HG02678 (cell line): ENCODE results near the gene RPS24.

Experiments used
- ATAC-seq: cut with Tn5 transposase; IDR thresholded peaks from one replicate; pipeline ENCODE4 v1.9.1; 2021; ENCODE audit warnings: mild to moderate bottlenecking, moderate library complexity; ENCODE audit not compliant: unreplicated experiment

The RPS24 gene

DNA sequence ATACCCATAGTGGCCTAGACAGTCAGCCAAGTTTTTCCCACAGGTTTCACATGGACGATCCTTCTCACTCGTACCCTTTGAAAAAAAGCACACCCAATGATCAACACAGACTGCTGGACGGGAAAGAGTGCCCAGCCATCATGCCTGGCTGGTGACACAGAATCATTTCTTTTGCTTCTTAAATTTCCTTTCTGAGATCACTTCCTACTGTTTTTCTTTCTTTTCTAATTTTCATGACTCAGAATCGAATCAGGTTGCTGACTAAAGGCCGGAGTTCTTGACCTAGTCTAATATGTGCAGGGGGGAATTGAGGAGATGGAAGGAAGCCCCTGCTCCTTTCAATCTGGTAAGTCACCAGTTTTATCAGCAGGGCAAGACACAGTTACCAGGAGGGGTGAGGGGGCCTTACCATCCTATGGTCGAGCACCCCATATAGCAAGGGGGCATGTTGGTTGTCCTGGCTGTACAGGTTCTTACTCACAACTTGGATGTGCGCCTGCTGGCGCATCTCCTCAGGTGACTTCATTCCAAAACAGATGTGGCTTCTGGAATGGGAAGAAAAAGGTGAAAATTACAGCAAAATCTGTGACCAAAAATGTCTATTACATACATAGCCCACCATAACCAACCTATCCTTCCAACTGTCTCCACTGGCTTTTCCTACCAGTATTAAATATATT is 7.8 kb upstream of the RPS24 start:
- no peak for ATAC-seq

DNA sequence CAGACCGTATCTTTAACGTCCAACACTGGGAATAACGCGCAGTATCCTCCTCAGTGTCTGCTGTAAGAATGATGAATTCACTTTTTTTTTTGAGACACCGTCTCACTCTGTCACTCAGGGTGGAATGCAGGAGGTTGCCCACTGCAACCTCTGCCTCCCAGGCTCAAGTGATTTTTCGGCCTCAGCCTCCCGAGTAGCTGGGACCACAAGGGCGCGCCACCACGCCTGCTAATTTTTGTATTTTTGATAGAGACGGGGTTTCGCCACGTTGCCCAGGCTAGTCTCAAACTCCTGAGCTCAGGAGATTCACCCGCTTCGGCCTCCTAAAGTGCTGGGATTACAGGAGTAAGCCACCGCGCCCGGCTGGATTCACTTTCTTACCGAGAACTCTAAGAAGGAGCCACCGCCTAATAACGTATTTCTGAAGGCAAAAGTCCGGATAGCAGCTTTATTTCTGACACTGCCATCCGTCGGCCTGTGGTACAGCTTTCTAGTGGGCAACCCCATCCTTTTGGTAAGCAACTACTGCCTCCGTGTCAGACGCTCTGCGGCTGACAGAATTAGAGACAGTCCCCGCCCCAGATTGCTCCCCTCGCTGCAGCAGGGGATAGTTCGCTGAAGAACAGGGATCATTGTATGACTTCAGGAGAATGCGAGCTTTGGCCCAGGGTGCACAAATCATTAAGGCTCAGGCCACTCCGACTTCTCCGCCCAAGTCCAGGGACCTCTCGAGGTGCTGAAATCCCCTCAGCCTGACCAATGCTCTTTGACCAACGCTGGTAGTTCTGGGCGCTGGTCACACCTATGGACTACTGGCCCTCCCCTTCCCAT is 5.0 kb upstream of the RPS24 start:
- ATAC-seq, result peak; percentile 2

DNA sequence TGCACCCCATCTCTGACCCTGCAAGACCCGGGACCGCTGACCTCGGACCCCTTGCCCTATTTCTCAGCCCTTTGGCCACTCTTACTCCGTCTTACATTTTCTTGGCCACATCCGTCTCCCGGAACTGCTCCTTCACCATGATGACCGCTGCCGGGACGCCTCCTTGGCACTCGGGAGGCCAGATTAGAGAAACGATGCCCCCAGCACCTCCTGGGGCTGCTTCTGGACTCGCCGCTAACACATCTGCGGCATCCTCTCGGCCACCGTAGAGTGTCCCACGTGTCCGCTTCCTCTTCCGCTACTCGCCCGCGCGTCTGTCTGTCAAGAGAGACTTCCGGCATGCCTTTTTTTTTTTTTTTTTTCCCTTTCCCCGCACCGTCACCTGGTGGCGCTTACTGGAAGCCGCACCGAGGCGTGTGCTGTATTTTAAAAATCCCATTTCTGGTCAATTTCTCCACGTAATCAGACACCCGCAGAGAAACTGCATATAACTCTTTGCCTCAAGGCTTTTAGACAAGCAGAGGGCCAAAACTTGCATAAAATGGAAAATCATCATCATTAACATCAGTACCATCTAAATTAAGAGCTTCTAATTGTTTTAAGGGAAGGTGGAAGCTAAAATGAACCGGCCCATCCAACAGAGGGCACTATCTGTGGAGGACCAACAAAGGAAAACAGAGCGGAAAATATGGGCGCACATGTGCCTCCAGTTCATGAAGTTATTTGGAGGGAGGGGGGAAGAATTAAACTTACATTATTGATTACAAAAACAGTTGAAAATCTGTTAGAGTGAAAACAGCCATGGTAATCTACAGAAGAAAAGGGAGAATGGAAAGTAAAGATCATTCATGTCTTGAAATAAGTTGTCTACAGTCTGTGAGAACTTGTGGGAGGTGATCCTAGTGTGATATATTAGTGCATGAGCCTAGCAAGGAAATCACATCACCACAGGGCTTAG is 4.1 kb upstream of the RPS24 start, which contains the start of gene POLR3A:
TSS of gene POLR3A (minus strand) at position 247 of the 958 bp plus-strand sequence. CDS start at position 139, 108 bp downstream.
- ATAC-seq, result peak; percentile 52

DNA sequence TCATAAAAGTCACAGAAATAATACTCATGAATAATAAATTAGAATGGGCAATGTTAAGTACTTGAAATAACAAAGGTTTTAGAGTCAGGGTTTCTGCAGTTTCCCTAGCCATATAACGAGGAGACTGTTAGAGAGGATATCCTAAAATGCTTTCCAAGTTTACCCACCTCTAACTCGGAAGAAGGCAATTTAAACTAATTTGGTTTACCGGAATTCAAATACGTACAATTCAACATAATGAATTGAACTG is 351 bp upstream of the RPS24 start:
- no peak for ATAC-seq

DNA sequence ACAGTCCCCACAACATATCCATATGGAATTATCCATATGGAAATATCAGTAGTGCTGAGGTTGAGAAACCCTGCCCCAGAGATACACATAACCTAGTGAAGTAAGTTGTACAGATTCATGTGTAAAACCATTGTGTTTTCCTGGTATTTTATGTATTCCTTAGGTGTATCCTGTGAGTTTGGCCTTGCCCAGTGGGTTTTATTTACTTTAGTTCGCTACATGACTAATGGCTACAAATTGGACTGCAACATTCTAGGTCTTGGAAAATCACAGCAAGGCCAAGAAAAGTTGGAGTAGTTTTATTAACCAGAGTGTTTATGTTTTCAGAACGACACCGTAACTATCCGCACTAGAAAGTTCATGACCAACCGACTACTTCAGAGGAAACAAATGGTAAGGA is 1.4 kb downstream of the RPS24 start:
- ATAC-seq, result no peak

DNA sequence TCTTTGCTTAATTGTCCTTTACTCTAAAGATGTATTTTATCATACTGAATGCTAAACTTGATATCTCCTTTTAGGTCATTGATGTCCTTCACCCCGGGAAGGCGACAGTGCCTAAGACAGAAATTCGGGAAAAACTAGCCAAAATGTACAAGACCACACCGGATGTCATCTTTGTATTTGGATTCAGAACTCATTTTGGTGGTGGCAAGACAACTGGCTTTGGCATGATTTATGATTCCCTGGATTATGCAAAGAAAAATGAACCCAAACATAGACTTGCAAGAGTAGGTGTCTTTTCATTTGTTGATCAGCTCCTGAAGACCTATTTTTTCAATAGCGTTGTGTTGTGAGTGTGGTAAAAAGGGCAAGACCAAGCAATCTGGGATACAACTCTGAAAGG is 1.8 kb downstream of the RPS24 start:
- no peak for ATAC-seq

DNA sequence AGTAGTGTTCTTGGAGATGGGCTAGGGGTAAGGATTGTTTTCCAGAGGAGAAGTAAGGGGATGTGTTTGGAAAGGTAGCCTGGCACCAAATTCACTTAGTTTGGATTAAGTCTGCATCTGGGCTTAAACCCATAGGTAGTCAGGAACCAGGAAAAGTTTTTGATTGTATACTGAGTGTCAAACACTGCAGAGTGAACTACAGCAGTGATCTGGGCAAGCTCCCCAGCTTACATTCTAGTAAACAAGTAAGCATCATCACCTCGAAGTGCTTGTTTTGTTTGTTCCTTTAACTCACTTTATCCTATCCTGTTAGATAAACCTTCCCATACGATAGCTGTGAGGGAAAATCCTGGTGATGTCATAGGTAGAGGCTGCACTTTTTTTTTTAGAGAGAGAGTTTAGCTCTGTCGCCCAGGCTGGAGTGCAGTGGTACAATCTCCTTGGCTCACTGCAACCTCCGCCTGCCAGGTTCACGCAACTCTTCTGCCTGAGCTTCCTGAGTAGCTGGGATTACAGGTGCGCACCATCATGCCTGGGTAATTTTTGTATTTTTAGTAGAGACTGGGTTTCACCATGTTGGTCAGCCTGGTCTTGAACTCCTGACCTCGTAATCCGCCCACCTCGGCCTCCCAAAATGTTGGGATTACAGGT is 2.4 kb downstream of the RPS24 start:
- ATAC-seq, result no peak

DNA sequence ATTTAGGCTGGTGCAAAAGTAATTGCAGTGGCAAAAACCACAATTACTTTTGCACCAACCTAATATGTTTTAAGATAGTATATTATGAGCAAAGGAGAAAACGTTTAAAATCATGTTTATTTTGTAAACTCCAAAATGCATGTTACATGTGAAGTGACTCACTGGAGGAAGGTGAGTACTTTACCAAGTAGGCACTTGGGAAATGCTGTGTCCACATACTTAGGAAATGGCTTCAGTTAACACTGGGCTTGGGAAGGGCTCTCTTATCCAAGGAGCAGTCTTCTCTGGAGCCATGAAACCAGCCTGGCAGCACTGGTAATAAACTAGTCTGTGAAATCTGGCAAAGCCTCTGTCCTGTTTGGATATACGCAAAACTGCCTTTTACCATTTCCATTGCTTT is 4.4 kb downstream of the RPS24 start:
- ATAC-seq, result no peak

DNA sequence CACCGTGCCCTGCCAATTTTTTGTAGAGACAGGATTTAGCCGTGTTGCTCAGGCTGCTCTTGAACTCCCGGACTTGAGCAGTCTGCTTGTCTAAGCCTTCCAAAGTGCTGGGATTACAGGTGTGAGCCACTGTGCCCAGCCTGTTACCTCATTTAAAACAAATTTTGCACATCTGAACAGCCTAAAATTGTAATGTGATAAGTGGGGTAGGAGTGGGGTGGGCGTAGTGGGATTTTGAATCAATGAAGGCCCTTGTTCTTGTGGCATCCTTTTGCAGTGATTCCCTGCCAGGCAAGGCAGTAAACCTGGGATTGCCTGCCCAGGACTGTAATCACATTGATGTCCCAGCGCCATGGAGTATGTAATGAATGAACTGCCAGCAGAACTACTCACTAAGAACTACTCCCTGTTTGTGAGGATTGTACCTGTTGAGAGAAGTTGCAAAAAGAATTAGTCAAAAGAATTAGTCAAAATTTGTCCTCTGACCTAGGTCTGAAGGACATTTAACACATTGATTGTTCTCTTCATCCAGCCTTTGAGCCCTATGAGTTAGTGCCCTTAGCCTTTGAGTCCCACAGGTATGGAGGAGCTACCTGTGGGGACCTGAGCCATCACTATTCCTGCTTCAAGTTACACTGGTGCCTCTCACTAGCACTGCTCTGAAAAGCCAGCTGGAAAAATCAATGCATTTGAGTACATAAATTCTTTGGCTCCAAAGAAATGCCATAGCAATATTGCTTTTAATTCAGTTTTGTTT is 5.3 kb downstream of the RPS24 start:
- ATAC-seq, result no peak

DNA sequence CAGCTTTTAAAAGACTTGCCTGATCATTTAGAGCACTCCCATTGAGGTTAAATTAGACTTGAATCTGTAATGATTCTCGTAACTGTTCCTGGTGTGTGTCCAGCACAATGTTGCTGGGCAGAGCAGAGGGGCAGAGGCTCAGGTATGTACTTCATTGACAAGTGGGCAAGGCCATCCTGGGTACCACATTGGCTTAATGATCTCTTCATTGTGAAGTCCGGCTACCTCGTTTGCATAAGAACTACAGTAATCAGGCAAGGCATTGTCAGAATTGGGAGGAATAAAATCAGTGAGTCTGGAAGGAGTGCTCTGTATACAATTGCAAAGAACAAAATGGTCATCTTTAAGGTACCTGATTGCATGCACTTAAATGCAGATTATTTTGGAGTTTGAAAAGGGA is 6.1 kb downstream of the RPS24 start:
- ATAC-seq, result no peak

DNA sequence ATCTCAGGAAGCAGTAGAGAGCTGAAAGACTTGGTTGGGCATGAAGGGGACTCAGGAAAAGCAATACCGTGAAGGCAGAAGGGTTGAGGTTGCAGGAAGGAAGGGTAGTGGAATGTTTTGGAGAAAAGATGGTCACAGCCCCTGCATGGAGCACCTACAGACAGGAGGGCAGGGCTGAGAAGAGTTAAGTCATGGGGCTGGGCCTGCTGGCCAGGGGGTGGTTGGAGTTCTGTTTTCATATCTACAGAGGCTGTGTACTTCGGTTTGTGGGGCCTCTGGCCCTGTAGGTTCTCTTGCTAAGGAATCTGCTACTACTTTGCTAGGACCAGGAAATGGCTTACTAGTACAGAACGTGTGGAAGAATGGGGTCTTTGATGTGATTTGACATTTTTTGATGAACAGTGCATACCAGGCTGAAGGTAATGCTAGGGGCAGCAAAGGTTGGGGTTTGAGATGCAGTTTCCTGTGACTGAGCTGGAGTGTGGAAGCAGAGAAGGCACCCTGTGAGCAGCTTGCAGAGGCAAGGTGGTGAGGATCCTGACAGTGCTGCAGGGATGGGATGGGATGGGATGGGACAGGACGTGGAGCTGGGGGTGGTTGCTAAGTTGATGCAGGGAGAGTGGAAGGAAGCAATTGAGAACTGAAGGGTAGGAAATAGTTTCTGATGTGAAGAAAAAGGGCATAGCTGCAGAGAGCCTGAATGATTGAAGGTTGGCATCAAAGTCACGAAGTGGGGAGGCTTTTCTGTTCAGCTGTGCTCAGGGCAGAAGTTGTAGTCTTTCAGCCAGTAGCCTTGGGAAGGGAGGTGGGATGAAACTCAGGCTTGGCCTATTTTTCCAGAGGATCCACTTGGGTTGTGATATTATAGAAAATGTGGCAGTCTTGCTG is 7.8 kb downstream of the RPS24 start:
- no peak for ATAC-seq

DNA sequence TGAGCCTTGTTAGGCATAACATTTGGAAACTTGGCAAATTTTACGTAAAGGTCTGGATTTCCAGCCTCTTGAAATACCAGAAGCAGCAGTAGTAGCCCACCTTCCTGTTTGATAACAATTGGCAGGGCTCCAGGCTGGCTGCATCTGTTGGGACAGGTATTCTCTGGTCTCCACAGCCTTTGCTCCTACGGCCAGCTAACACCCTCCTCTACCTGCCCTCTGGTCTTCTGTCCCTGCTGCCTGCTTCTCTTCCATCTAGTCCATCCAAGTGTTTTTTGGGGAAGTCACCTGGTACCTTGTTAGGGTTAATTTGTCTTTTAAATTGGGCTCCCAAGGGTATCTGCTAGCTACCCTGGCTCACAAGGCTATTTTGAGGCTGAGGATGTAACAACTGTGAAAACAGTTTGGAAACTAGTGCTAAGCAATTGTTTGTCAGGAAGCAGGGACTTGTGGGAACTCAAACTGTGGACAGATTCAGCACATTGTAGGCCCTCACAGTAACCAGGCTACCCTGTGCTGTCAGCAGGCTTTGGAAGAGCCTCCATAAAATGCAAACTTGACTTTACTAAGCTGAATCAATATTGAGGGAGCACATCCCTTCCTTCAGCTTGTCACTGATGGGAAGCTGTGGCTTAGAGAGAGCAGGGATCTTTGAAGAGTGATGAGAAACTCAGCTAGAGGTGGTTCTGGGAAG is 8.5 kb downstream of the RPS24 start:
- ATAC-seq, result no peak

DNA sequence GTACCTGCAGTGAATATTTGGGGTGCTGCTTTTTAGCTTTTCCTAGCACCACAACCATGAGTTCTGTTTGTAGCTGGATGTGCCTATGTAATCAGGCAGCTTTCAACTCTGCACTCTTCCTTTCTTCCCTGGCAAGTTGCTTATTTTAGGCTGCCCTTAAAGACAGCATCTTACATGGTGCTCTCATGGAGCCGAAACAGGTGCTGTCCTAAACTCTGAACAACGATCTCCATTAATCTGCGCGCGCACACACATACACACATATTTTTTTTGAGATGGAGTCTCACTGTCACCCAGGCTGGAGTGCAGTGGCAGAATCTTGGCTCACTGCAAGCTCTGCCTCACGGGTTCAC is 9.1 kb downstream of the RPS24 start:
- ATAC-seq, result no peak

DNA sequence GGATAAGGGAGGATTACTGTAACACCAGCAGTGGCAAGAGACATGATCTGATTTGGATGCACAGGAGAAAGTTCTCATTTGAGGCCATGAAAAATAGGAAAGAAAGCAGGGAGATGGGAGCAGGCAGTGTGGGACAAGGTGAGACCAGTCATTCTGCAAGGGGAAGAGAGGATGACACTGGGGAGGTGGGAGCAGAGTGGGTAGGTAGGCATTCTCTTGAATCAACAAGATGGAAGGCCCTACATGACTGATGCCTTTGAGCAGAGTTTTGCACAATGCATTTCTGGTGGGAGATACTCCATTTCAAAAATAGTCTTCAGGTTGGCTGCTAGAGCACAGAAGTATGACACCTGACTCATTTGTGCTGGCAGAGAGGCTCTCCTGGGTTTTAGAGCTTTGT is 10.5 kb downstream of the RPS24 start:
- no peak for ATAC-seq

DNA sequence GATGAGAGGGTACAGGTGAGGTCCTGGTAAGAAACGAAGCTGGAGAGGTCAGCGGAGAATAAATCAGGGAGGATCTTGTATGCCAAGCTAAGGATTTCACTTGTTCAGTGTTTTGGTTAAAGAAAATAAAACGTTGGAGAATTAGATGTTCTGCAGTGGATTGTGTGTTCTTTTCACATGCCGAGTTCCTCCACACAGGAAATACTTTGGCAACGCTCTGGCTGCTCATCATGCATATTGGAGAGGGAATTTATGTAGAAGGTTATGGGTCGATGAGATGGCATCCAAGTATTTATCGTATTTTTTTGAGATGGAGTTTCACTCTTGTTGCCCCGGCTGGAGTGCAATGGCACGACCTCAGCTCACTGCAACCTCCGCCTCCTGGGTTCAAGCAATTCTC is 11.0 kb downstream of the RPS24 start:
- ATAC-seq, result no peak

DNA sequence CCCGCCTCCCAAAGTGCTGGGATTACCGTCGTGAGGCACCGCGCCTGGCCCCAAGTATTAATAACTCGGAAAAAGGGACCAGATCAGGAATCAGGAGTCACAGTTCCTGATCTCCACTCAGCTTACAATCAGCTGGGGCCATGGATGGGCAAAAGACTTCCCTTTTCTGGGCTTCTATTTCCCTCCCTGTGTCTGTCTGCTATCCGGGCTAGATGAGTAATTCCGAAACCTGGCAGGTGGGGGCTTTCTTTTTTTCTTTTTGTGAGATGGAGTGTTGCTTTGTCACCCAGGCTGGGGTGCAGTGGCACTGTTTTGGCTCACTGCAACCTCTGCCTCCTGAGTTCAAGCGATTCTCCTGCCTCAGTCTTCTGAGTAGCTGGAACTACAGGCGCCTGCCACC is 11.6 kb downstream of the RPS24 start:
- peak; percentile 56 for ATAC-seq

DNA sequence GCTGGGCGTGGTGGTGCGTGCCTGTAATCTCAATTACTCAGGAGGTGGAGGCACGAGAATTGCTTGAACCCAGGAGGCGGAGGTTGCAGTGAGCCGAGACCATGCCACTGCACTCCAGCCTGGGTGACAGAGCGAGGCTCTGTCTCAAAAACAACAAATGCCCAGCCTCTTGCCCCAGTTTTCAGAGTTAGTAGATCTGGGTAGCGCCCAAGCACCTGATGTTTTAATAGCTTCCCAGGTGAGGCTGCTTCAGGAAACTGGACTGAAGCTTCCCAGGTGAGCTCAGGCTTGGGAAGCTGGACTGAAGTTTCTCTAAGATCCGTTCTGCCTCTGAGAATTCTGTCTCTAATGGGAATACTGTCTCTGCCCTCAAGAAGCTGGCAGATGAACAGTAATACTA is 12.2 kb downstream of the RPS24 start:
- ATAC-seq, result no peak

DNA sequence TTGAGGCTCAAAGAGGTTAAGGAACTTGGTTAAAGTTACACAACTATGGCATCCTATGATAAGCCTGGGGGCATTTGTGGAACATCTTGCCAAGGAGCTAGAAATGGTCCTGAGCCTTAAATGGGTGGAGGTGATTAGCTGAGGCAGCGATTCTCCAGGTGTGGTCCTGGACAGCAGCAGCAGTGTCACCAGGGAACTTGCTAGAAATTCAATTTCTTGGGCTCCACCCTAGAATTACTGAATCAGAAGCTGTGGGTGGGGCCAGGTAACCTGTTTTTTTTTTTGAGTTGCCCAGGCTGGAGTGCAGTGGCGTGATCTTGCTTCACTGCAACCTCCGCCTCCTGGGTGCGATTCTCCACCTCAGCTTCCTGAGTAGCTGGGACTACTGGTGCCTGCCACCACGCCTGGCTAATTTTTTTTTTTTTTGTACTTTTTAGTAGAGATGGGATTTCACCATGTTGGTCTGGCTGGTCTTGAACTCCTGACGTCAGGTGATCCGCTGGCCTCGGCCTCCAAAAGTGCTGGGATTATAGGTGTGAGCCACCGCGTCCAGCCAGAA is 13.1 kb downstream of the RPS24 start:
- ATAC-seq, result no peak
